GM18526 (cell line): Measurements from ENCODE around the gene CHRND.

Source experiments
- POLR2A ChIP-seq: IDR thresholded peaks from 3 replicates; pipeline ENCODE4 v1.6.1; 2011; ENCODE audit not compliant: insufficient read length; ENCODE audit errors: extremely low read depth

Gene CHRND

GRCh38 chr2:232526372-232526941 lies 497 bp downstream of the CHRND start:
- TF ChIP-seq POLR2A: no peak

- TF ChIP-seq POLR2A: no peak
These were observed 2.0 kb downstream of the CHRND start for GRCh38 chr2:232527905-232528470.

DNA sequence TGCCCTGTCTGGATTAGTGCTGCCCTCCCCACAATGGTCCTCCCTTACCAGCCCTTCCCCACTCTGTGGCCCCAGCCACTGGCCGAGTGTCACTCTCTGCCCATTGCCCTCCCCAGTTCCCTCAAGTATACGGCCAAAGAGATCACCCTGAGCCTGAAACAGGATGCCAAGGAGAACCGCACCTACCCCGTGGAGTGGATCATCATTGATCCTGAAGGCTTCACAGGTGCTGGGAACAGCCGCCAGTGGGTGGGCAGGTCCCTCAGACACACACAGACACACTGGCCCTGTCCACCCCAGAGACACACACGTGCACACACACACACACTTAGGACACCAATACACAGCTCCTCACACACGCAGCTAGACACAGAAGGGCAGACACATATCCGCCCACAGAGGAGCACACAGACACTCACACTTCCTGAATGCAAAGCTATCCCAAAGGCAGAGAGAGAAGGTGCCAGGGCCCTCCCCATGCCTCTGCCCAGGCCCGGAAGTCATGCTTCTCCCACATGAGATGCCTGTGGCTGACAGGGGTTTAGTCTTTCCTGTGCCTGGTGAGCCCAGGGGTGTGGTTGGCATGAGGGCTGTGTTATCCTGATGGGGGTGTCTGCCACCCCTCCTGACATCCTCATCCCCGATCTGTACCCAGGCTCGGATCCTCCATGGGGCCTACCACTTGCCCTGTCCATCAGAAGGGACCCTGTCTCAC lies 2.9 kb downstream of the CHRND start:
- TF ChIP-seq POLR2A: no peak

DNA sequence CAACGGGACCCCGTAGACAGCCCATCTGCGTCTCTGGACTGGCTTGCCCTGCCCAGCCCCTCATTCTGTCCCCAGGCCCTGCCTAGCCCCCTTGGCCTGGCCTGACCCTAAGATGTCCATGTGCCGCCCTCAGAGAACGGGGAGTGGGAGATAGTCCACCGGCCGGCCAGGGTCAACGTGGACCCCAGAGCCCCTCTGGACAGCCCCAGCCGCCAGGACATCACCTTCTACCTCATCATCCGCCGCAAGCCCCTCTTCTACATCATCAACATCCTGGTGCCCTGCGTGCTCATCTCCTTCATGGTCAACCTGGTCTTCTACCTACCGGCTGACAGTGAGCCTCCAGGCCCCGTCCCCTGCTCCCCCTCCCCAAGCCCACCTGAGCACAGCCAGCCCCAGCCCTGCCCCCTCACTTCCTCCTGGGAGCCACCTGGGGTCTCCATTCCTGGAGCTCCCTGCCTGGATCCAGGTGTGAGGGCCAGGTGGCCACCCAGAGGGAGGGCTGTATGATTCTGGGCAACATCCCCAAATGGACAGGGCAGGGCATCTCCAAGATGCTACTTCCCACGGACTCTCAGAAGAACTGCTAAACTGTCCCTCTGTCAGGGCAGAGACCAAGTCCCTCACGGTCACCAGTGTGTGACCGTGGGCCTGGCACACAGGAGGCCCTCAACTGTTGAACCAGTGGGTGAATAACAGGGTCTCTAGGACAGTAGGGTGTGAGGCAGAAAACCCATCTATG lies 4.0 kb downstream of the CHRND start:
- TF ChIP-seq POLR2A: no peak

DNA sequence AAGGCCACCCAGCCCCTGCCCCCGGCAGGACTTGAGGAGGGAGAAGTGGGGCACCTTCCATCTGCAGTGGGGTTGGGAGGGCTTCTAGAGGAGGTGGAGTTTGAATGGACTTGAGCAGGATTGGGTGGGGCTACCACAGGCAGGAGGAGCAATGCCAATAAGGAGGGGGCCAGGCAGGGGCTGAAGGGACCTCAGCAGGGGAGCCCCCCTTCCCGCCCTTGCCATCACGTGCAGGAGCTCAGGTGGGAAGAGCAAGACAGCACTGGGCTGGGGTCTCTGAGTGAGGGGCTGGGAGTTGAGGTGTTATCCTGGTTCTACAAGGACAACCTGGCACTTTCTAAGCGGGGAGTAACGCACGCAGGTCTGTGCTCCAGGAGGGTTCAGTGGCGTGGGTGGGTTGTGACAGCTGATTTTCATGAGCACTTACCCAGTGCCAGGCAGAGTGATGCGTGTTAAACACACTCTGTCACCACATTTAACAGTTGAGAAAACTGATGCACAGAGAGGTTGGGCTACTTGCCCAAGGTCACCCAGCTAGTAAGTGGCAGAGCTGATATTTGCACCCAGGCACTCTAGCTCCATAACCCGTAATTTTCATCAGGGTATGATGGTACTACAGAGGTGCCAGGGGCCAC lies 4.8 kb downstream of the CHRND start:
- no peak for TF ChIP-seq POLR2A

DNA sequence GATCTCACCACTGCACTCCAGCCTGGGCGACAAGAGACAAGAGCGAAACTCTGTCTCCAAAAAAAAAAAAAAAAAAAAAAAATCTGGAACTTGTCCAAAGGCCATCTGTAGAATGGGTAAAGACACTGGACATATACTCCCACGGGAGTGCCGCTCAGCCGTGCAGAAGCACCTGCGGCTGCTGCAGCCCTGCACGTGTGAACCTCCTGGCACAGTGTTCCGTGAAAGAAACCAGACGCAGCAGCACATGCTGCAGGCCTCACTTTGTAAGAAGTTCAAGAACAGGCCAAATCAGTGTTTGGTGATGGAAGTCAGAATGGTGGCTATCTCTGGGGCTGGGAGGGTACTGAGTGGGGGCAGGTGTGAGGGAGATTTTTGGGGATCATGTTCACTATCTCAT lies 6.5 kb downstream of the CHRND start:
- no peak for TF ChIP-seq POLR2A

DNA sequence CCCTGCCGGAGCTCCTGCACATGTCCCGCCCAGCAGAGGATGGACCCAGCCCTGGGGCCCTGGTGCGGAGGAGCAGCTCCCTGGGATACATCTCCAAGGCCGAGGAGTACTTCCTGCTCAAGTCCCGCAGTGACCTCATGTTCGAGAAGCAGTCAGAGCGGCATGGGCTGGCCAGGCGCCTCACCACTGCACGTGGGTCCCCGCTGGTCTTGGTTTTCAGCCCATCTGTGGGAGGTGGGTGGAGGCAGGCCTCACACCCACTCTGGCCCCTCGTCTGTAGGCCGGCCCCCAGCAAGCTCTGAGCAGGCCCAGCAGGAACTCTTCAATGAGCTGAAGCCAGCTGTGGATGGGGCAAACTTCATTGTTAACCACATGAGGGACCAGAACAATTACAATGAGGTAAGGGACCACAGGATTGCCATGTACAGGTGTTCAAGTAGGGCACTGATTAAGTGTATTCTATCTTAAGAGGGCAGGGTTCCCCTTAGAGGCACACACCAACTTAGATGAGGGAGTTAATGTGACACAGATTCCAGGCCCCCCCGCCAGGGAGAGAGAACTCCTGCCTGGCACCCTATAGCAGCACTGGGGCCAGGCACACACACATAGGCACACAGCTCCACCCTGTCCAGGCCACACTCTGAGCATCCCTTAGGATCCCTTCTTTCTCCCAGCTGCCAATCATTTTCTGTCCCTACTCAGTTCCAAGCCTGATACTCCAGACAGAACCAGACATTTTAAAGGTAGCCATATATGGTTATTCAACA lies 8.2 kb downstream of the CHRND start:
- no peak for TF ChIP-seq POLR2A

DNA sequence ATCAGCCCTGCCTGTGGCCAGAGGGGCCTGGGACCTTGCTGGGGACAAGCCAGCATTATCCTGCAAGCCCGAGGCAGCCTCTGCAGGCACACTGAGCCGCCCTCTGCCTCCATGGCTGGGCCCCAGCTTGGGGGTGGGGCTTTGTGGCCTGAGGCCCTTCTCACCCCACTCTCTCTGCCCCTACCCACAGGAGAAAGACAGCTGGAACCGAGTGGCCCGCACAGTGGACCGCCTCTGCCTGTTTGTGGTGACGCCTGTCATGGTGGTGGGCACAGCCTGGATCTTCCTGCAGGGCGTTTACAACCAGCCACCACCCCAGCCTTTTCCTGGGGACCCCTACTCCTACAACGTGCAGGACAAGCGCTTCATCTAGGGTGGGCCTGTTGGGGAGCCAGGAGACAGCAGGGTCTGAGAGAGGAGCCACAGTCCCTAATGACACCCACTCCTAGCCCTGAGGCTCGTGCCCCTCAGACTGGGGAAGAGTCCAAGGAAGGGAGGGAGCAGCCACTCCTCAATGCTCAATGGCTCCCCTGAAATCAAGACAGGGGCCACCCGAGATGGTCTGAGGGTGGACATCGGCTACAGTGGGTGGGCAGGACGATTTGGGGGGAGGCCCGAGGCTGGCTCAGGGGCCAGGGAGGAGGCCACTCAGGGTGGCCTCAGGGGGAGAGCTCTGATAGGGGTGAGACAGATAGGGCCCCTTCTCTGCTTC lies 9.1 kb downstream of the CHRND start:
- TF ChIP-seq POLR2A: no peak

GRCh38 chr2:232535761-232536530 lies 10.0 kb downstream of the CHRND start:
- no peak for TF ChIP-seq POLR2A

GRCh38 chr2:232537079-232537478 lies 11.1 kb downstream of the CHRND start:
- no peak for TF ChIP-seq POLR2A

DNA sequence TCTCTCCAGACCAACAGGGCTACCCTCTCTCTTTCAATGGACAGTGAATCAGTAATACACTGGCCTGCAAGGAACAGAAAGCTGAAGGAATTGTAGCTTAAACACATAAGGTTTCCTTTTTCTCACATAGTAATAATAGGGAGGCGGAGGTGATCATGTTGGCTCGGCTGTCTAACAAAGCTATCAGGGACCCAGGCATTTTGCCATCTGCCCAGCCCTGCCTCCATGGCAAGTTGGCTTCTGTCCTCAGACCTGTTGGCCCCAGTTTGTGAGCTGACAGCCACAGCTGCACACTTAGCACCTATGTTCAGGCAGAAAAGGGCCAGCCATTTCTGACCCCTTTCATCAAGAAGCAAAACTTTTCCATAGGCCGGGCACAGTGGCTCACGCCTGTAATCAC lies 11.5 kb downstream of the CHRND start:
- no peak for TF ChIP-seq POLR2A

DNA sequence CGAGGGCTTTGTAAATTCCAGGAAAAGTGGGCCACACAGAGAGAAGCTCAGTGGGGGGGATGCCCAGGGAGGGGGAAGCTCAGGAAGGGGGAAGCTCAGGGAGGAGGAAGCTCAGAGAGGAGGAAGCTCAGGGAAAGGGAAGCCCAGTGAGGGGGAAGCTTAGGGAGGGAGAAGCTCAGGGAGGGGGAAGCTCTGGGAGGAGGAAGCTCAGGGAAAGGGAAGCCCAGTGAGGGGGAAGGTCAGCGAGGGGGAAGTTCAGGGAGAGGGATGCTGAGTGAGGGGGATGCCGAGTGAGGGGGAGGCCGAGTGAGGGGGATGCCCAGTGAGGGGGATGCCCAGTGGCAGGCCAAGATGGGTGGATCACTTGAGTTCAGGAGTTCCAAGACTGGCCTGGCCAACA lies 12.7 kb downstream of the CHRND start:
- no peak for TF ChIP-seq POLR2A

GRCh38 chr2:232539298-232540231 lies 13.6 kb downstream of the CHRND start, which contains the start of gene CHRNG:
Gene CHRNG (plus strand): TSS chr2:232539692. CDS start chr2:232539748, 56 bp downstream.
- TF ChIP-seq POLR2A: no peak
